ENCODE results near the gene ZNF787. TPM values are rescaled to one million over a fixed set of nuclear protein-coding genes. Genes with fewer than 3 reads are reported as not detected.
A peak's percentile ranks its signal among the peaks of the same experiment; 100 is the strongest.
"Not testable (repeated sequence)": the region's sequence is repeated elsewhere in the genome, so short reads cannot be mapped to it uniquely, and the experiment has no call there.

ZNF787 gene
- total RNA-seq, 2 experiments from 2014 or later: 25.3 to 25.5 TPM

DNA sequence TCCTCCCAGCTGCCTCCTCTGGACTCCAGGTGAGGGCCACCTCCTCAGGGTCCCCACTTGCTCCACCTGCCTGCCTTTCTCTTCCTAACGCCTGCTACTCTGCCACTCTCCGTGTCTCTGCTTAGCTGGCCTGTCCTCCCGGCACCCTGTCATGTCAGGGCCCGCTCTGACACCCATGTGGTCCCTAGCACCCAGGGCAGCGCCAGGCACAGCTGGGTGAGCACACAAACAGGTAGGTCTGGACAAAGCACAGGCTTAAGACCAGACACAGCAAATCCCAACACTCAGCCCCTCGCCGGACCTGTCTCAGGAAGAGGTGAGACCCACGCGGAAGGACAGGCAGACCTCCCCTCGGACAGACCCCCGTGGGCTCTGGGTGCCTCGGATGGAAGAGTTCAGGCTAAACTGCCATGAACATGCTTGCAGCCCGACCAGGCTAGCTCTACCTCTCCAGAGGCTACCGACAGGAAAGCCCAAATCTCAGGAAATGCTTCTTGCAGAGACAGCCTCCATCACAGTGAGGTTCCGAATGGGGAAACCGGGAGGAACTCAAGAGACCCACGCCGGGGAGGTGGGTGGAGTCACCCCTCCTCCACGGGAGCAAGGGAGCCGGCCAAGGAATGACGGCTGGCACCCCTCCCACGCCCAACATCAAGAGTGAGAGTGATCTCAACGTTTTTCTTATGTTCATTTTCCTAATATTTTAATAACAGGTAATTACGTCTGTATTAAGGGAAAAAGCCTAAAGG, 12.5 kb downstream of the ZNF787 start:
- H3K4me3 Mint-ChIP-seq: no peak overlapping the region
- DNase-seq: no peak
- POLR2A ChIA-PET: interaction anchor here (1.8 kb wide), 1 partner anchor 12 kb away, joined by 4 read pairs; the partner anchor contains the start of gene ZNF787
- intact Hi-C loops (cut with micrococcal nuclease): loop anchor here (5.0 kb wide), 1 partner anchor 34 kb away; the partner anchor contains the start of gene ZNF444
- H3K36me3 Mint-ChIP-seq: peaks cover 2% of the 10 kb centered on the region
- no peak overlapping the region for H3K27ac Mint-ChIP-seq
- H3K9me3 Mint-ChIP-seq: no peaks in the 10 kb centered on the region
- no peaks in the 10 kb centered on the region for H3K27me3 Mint-ChIP-seq
- CTCF ChIA-PET: interaction anchor here (0.8 to 1.2 kb wide), 2 partner anchors 32 to 240 kb away, joined by 3 read pairs; no protein-coding TSS in a partner anchor
- peaks cover 55% of the 10 kb centered on the region for H3K4me1 Mint-ChIP-seq (ENCODE audit: low read depth)

DNA sequence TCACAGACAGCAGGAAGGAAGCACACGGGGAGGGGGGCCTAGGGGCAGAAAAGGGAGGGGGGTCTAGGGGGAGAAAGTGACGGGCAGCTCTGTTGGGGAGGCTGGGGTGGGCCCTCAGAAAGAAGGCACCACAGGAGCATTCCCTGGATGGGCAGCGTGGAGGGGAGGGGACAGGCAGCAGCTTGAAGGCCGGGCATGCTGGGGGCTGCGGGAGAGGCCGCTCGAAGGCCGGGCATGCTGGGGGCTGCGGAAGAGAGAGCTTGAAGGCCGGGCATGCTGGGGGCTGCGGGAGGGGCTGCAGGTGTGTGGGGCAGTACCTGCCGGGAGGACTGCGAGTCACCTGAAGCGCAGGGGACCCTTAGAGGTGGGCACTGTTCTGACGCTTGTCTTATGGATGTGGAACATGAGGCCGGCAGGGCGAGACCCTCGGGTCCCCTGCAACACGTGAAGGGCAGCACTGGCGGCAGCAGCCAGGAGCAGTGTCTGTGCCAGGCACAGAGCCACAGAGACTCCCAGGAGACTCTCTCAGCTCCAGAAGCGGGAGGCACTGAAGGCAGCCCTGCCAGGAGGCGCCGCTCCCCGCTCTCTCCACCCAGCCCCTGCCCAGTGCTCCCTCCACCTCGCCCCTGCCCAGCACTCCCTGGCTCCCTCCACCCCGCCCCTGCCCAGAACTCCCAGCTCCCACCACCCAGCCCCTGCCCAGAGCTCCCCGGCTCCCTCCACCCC, 13.3 kb downstream of the ZNF787 start:
- no peak for DNase-seq
- Mint-ChIP-seq H3K27me3 (no peaks in the 10 kb centered on the region), H3K27ac (no peak overlapping the region), H3K4me1 (ENCODE audit: low read depth) (peaks cover 48% of the 10 kb centered on the region), H3K36me3 (peaks cover 4% of the 10 kb centered on the region), H3K9me3 (no peaks in the 10 kb centered on the region), H3K4me3 (no peak overlapping the region)
- intact Hi-C loops (cut with micrococcal nuclease): loop anchor here (5.0 kb wide), 1 partner anchor 35 kb away; the partner anchor contains the start of gene ZNF444
- POLR2A ChIA-PET: interaction anchor here (1.8 kb wide), 1 partner anchor 13 kb away, joined by 4 read pairs; the partner anchor contains the start of gene ZNF787
- CTCF ChIA-PET: interaction anchor here (0.8 kb wide), 1 partner anchor 240 kb away, joined by 3 read pairs; no protein-coding TSS in a partner anchor

DNA sequence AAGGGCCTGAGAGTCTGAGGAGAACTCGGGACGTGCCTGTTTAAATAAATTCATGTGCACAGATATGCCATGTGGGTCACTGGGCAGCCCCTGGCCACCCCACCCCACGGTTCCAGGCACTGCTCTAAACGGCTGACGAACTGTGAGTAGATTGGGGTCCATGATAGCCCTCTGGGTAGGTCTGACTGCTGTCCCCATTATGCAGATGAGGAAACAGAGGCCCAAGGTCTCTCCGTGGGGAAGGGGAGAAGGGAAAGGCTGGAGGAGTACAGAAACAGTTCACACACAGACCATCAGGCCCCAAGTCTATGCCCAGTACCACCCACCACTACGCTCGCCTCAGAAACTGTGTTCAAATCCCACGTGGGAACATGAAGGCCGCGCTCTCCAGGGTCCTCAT, 14.1 kb downstream of the ZNF787 start:
- DNase-seq: no peak
- ChIA-PET POLR2A (interaction anchor here (1.8 kb wide), 1 partner anchor 14 kb away, joined by 4 read pairs; the partner anchor contains the start of gene ZNF787), CTCF (no interaction called here)
- intact Hi-C loops (cut with micrococcal nuclease): loop anchor here (5.0 kb wide), 1 partner anchor 35 kb away; the partner anchor contains the start of gene ZNF444
- Mint-ChIP-seq H3K36me3 (peaks cover 4% of the 10 kb centered on the region), H3K27me3 (no peaks in the 10 kb centered on the region), H3K9me3 (no peaks in the 10 kb centered on the region), H3K4me3 (no peak overlapping the region), H3K27ac (no peak overlapping the region), H3K4me1 (ENCODE audit: low read depth) (peaks cover 43% of the 10 kb centered on the region)

DNA sequence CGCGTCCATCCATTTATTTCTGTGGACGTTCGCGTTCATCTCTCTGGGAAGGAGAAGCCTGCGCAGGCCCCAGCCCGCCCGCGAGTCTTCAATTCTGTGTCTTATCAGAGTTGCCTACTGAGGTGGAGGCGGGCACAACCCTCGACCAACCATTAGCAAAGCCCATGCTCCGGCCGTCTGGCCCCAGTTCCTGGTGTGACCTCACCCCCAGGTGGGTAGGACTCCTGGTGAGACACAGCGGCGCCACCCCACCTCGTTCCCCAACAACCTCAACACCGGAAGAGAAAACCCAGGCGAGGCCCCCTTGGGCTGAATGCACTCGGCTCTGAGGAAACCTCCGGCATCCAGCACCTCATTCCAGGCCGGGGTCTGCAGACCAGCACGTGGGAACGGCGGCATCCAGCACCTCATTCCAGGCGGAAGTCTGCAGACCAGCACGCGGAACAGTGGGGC, 14.7 kb downstream of the ZNF787 start:
- CTCF ChIA-PET: interaction anchor here (1.3 kb wide), 1 partner anchor 13 kb away, joined by 6 read pairs; no protein-coding TSS in a partner anchor
- H3K4me1 Mint-ChIP-seq (ENCODE audit: low read depth): peaks cover 38% of the 10 kb centered on the region

DNA sequence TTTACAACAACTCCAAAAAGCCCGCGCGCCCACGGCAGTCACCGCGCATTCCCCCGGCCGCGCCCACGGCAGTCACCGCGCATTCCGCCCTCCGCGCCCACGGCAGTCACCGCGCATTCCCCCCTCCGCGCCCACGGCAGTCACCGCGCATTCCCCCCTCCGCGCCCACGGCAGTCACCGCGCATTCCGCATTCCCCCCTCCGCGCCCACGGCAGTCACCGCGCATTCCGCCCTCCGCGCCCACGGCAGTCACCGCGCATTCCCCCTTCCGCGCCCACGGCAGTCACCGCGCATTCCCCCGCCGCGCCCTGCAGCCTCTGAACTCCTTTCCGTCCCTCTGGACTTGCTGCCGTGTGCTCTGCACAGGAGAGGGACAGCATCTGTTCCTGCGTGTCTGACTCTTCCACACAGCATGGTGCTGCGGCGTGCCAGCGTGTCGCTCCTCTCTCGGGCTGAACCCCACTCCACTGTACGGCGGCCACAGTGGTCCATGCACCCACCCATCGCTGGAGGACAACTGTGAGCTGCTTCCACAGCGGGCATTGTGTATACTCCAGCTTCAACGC, 15.2 kb downstream of the ZNF787 start:
- H3K4me1 Mint-ChIP-seq (ENCODE audit: low read depth): peaks cover 35% of the 10 kb centered on the region
- peak overlapping the region; percentile 20 for H3K4me3 Mint-ChIP-seq
- intact Hi-C loops (cut with micrococcal nuclease): loop anchor here (5.0 kb wide), 1 partner anchor 36 kb away; the partner anchor contains the start of gene ZNF444
- CTCF ChIA-PET: interaction anchor here (0.9 to 1.5 kb wide), 5 partner anchors 13 to 227 kb away, joined by 5 to 7 read pairs (median 6); no protein-coding TSS in a partner anchor
- H3K27ac Mint-ChIP-seq, POLR2A ChIA-PET, DNase-seq, H3K27me3 Mint-ChIP-seq, H3K9me3 Mint-ChIP-seq, H3K36me3 Mint-ChIP-seq: not testable (repeated sequence)

More for the DNA sequence above, 14.7 kb downstream of the ZNF787 start:
- DNase-seq: no peak
- Mint-ChIP-seq H3K36me3 (peaks cover 6% of the 10 kb centered on the region), H3K27ac (no peak overlapping the region), H3K9me3 (no peaks in the 10 kb centered on the region), H3K4me3 (no peak overlapping the region), H3K27me3 (no peaks in the 10 kb centered on the region)
- POLR2A ChIA-PET: no interaction called here
- intact Hi-C loops (cut with micrococcal nuclease): loop anchor here (5.0 kb wide), 1 partner anchor 36 kb away; the partner anchor contains the start of gene ZNF444

DNA sequence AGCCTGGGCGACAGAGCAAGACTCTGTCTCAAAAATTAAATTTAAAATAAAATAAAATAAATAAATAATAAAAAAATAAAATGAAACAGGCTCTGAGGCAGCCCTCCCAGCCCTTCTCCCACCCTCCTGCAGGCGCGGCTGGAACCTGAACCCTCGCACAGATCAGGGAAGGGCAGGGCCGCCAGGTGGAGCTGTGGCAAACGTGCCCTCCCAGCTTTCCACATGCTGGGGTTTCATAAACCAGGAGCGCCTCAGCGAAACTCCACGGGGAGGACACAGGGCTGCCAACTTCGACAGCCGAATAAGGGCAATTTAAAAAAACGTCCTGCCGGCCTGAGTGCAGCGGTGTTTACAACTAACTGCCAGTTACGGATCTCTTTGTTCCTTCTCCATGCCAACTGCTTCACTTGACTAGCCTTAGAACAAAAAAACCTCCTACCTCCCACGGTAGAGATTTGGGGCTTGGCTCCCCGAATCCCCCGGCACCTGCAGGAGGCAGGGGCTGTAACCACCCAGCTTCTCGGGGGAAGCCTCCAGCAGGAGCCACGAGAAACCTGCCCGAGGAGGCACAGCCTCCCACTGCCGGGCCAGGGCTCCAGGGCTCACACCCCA, 15.9 kb downstream of the ZNF787 start:
- Mint-ChIP-seq H3K9me3 (no peaks in the 10 kb centered on the region), H3K4me3 (no peak overlapping the region), H3K36me3 (peaks cover 8% of the 10 kb centered on the region), H3K27me3 (no peaks in the 10 kb centered on the region), H3K4me1 (ENCODE audit: low read depth) (peaks cover 28% of the 10 kb centered on the region), H3K27ac (no peak overlapping the region)
- DNase-seq: peak; percentile 48
- intact Hi-C loops (cut with micrococcal nuclease): loop anchor here (5.0 kb wide), 1 partner anchor 37 kb away; the partner anchor contains the start of gene ZNF444
- POLR2A ChIA-PET: no interaction called here
- CTCF ChIA-PET: interaction anchor here (0.9 to 1.5 kb wide), 6 partner anchors 14 to 228 kb away, joined by 3 to 7 read pairs (median 6); no protein-coding TSS in a partner anchor

DNA sequence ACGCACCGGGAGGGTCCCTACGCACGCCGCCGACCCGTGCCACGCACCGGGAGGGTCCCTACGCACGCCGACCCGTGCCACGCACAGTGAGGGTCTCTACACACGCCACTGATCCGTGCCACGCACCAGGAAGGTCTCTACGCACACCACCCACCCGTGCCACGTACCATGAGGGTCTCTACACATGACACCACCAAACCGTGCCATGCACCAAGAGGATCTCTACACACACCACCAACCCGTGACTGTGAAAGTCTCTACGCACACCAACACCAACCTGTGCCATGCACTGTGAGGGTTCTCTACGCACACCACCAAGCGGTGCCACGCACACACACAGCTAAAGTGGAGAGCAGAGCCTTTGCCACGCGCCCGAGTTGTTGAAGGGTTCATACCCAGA, 16.7 kb downstream of the ZNF787 start:
- no peaks in the 10 kb centered on the region for H3K27me3 Mint-ChIP-seq
- ChIA-PET CTCF (interaction anchor here (1.4 to 1.5 kb wide), 2 partner anchors 149 to 229 kb away, joined by 6 to 7 read pairs; no protein-coding TSS in a partner anchor), POLR2A (no interaction called here)
- DNase-seq: no peak
- H3K36me3 Mint-ChIP-seq: peaks cover 10% of the 10 kb centered on the region
- no peak overlapping the region for H3K27ac Mint-ChIP-seq
- intact Hi-C loops (cut with micrococcal nuclease): no loop called here
- no peak overlapping the region for H3K4me3 Mint-ChIP-seq
- H3K9me3 Mint-ChIP-seq: no peaks in the 10 kb centered on the region
- H3K4me1 Mint-ChIP-seq (ENCODE audit: low read depth): peaks cover 28% of the 10 kb centered on the region

DNA sequence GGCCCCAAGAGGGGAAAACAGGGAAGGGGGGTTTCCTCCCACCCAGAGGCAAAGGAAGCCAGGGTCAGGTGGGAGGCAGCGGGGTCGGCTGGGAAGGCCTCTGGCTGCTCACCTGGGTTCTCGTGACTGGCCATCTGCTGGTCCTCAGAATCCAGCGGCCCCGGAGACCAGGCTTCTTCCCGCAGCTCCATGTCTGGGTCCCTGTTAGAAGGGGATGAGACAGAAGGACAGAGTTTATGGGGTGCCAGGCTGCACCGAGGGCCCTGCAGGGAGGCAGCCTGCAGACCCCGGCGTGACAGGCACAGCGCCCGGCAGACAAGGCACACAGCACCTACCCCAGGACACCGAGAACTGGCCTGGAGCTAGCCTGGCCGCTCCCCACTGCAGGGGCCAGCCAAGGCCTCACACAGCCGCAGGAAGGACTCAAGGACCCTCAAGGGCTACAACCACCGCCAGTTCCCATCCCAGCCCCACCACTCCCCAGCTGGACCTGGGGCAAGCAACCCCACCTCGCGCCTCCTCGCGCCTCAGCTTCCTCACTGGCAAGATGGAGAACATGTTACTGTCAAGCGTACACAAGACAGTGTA, 18.0 kb downstream of the ZNF787 start:
- intact Hi-C loops (cut with micrococcal nuclease): no loop called here
- H3K27me3 Mint-ChIP-seq: no peaks in the 10 kb centered on the region
- CTCF ChIA-PET: interaction anchor here (1.0 kb wide), 1 partner anchor 37 kb away, joined by 3 read pairs; no protein-coding TSS in a partner anchor

DNA sequence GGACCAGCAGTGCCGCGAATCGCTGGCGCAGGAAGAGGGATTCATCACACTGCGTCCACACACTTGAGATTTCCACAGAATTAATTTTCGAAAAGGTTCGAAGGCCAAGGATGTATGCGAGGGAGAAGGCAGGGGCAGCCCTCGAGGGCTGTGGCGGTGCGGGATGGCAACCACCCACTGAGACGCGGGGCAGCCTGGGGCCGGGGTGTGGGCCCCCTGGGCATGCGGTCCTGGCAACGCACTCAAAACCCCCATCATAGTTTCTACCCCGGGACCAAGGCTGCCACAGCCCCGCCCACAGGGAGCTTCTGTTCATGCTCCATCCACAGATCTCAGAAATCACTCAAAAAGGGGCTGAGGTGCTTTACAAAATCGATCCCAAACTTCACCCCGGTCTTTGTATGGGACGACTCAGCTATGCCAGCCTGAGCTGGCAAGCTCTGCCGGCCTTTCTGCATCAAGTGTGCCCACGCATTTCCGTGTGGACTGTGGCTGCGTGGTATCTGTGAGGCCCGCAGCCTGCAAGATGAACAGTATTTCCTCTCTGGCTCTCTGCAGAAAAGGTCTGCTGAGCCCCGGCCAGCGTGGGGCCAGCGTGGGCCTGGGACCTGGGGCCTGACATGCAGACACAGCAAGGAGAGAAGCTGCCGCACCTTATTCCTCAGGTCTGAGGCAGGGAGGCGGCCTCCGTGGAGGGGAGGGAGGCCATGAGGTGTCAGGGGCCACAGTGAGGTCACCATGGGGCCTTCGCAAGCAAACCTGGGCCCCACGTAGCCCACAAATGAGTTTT, 19.2 kb downstream of the ZNF787 start:
- no peak for DNase-seq
- H3K4me1 Mint-ChIP-seq (ENCODE audit: low read depth): peaks cover 20% of the 10 kb centered on the region
- H3K36me3 Mint-ChIP-seq: peaks cover 10% of the 10 kb centered on the region
- ChIA-PET POLR2A (no interaction called here), CTCF (interaction anchor here (1.0 kb wide), 1 partner anchor 36 kb away, joined by 3 read pairs; no protein-coding TSS in a partner anchor)
- no peak overlapping the region for H3K27ac Mint-ChIP-seq
- no peaks in the 10 kb centered on the region for H3K9me3 Mint-ChIP-seq
- intact Hi-C loops (cut with micrococcal nuclease): no loop called here
- no peak overlapping the region for H3K4me3 Mint-ChIP-seq
- H3K27me3 Mint-ChIP-seq: no peaks in the 10 kb centered on the region

More for the DNA sequence above, 18.0 kb downstream of the ZNF787 start:
- Mint-ChIP-seq H3K36me3 (peaks cover 8% of the 10 kb centered on the region), H3K9me3 (no peaks in the 10 kb centered on the region), H3K4me1 (ENCODE audit: low read depth) (peaks cover 24% of the 10 kb centered on the region), H3K27ac (no peak overlapping the region), H3K4me3 (no peak overlapping the region)
- DNase-seq: no peak
- POLR2A ChIA-PET: no interaction called here

DNA sequence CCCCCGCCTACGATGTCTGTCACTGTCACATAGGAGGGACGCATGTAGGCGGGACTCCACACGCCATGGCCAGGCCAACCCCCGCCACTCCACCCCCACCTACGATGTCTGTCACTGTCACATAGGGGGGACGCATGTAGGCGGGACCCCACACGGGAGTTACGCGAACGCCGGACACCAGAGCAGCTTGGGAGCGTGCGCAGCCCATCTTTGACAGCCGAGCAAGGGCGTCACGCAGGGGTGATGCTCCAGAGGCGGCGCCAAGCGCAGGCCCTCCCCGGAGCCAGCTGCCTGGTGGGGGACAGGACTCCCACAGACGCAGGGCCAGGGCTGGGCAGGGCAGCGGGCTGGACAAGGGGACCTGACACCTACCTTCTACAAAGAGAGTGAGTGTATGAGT, 20.0 kb downstream of the ZNF787 start:
- intact Hi-C loops (cut with micrococcal nuclease): no loop called here
- Mint-ChIP-seq H3K4me1 (ENCODE audit: low read depth) (peaks cover 12% of the 10 kb centered on the region), H3K27ac (no peak overlapping the region), H3K4me3 (no peak overlapping the region), H3K36me3 (peaks cover 10% of the 10 kb centered on the region), H3K9me3 (no peaks in the 10 kb centered on the region), H3K27me3 (no peaks in the 10 kb centered on the region)
- DNase-seq: no peak
- POLR2A ChIA-PET: no interaction called here
- CTCF ChIA-PET: no interaction called here
